Head of caudate nucleus (tissue), 42 donors: ENCODE measurements around the gene POLE.

Source experiments
- DNase-seq, 42 donors: peaks; one replicate each; pipeline versions ENCODE4 v3.0.0 to v3.0.0-alpha.2; 2020 to 2021; ENCODE audit warnings: mixed read lengths in 7 of 42
- intact Hi-C: fragments of 100-400 bp; cut with DNase I; formaldehyde crosslinking; loops from one replicate; pipeline ENCODE4 v1.15.0; 2022

Gene POLE

DNA sequence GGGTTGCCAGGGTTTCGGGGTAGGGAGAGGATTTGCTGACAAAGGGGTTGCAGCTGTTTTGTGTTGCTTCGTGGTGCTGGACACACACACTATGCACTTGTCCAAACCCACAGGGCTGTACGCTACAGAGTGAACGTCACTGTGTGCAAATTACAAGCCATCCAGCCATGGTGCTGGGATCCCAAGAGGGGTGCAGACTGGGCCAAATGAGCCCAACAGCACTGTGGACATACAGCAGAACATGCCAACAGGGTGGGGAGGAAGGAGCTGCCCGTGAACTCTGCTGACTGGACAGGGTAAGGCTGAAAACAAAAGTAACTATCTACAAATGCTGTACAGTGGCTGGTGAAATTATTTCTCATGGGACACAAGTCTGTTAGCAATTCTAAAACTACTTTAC lies 25.2 kb downstream of the POLE start:
- DNase-seq, result no peak
- intact Hi-C loops, result no loop called here

DNA sequence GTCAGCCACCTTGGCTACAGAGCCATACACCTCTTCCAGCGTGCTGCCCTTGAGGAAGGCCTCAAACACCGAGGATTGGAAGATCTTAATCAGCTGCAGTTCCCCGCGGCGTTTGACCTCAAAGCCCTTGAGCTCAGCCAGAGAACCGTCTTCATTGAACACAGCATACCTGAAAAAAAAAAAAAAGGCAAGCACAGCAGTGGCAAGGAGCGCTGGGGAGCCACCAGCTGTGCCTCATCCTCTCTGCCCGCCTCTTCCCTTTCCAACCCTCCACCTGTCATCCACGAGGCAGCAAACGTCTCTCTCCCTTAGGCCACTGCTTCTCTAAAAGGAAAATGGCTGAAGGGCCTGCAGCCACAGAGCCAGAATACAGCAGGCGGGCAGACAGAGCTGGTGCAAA lies 26.1 kb downstream of the POLE start:
- intact Hi-C loops, result no loop called here
- DNase-seq, result no peak

DNA sequence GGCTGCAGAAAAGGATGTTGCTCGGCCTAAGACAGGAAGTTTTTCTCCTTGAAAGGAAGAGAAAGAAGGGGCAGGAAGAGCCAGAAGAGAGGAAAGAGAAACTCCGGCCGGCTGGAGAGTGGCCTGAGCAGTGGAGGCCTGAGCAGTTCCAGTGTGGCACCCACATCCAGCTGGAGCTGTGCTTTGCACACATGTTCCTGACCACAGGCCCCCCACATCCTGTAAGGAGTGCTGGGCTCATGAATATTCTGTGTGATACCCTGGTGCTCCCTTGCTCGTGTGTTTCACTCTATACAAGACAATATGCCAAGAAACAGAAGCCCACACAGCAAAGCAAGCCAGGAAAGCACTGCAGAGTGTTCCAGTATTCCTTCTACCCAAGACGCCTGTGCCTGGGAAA lies 27.1 kb downstream of the POLE start:
- intact Hi-C loops, result no loop called here

GRCh38 chr12:132659146-132659545 lies 28.0 kb downstream of the POLE start:
- intact Hi-C loops, result no loop called here

More for the DNA sequence above, 27.1 kb downstream of the POLE start:
- DNase-seq, result no peak

GRCh38 chr12:132658149-132658894 lies 28.8 kb downstream of the POLE start:
- intact Hi-C loops, result no loop called here
- DNase-seq, result no peak

More at GRCh38 chr12:132659146-132659545, 28.0 kb downstream of the POLE start:
- DNase-seq, result no peak

- intact Hi-C loops, result no loop called here
- DNase-seq, result no peak
Measured at GRCh38 chr12:132657004-132657727, 30.0 kb downstream of the POLE start.

- intact Hi-C loops, result no loop called here
- no peak for DNase-seq
Measured at GRCh38 chr12:132653567-132654290, 33.4 kb downstream of the POLE start.

DNA sequence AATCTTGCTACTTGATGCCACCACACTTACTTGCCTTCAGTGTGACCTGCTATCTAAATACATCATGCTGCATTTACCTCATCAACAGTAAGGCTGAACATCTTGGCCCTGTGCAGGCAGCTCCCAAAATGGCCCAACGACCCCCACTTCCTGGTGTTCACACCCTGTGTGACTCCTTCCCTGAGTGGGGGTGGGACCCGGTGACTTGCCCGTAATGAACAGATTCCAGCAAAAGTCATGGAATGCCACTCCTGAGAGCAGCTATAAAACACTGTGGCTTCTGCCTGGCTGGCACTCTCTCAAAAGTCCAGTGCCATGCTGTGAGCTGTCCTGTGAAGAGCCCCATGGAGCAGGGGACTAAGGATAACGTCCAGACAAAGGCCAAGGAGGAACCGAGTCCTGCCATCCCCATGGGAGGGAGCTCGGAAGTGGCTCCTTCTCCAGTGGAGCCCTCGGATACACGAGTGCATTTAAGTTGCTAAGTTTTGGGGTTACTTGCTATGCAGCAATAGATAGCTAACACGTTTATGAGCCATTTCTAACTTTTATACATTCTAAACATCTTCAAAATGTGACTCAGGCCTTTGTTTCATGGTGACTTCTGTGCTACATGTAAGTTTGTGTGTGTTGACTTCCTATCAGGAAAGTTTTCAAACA lies 35.6 kb downstream of the POLE start:
- intact Hi-C loops, result no loop called here
- DNase-seq, result no peak

DNA sequence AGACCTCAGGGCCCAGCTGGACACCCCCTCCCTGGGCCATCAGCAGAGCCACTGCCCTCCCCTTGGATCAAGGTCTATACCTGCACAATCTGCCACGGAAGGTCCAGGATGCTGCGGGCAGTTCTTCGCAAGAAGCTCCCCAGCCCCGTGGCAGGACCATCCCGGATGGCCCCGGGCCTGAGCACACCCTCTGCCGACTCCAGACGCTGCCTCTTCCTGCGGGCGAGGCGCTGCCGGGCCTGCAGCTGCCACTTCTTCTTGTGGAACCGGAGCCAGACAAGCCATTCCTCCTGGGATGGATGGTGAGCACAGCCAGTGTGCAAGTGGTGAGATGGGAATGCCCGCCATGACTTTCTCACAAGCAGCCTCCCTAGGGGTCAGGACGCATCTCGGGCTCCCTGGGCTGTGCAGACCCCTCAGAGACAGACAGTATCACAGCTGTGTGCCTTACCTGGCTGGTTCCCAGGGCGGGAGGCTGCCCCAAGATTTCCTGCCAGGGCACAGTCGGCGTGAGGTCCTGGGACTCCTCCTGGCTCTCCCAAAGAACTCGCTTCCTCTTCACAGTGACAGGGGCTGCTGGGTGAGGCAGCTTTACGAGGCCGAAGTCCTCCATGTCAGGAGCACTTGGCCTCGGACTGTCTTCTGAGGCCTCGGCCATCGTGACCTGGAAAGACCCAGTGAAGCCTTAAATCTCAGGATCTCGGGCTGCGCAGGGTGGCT lies 37.8 kb downstream of the POLE start:
- intact Hi-C loops, result no loop called here
- DNase-seq, result no peak

GRCh38 chr12:132648616-132649225 lies 38.4 kb downstream of the POLE start:
- no peak for DNase-seq
- intact Hi-C loops, result no loop called here

- intact Hi-C loops, result no loop called here
Measured at GRCh38 chr12:132647858-132648257, 39.3 kb downstream of the POLE start.

GRCh38 chr12:132646850-132647249 lies 40.3 kb downstream of the POLE start:
- intact Hi-C loops, result no loop called here

More at GRCh38 chr12:132647858-132648257, 39.3 kb downstream of the POLE start:
- DNase-seq, result no peak

GRCh38 chr12:132642846-132643835 lies 44.0 kb downstream of the POLE start:
- intact Hi-C loops, result no loop called here
- no peak for DNase-seq

More at GRCh38 chr12:132646850-132647249, 40.3 kb downstream of the POLE start:
- no peak for DNase-seq

DNA sequence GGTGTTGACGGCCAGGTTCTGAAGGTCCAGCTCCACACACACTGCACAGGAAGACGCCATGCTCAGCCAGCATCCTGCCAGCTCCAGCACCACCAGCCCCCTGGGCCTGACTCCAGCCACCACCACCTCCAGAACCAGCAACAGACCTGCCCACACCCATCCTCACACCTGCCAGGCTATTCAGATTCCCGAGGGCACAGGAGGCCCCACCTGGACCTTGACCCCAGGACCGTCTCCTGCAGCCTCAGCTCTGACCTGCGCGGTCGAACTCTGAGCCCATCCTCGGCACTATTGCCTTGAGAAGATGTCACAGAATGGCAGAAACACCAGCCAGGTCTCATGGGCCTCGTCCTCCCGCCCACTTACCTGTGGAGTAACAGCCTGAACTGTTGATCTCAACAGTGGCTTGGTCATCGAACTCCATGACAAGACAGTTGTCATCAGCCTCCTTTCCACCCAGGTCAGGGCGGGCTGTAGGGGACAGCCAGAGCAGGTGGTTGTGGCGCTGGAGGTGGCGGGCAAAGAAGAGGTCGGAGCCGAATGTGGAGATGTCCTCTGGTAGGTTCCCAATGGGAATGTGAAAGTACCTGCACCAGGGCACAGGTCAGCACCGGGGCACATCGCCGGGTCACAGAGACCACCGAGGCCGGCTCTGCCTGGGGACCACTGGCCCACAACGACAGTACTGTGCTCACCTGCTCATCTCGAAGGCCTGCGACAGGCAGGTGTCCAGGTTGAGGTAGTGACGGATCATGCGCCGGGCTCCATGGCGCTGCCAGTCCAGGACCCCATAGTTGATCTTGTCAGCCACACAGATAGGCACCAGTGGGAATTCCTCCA lies 45.1 kb downstream of the POLE start:
- DNase-seq, result no peak
- intact Hi-C loops, result no loop called here

GRCh38 chr12:132640936-132641335 lies 46.2 kb downstream of the POLE start:
- DNase-seq, result no peak
- intact Hi-C loops, result no loop called here

DNA sequence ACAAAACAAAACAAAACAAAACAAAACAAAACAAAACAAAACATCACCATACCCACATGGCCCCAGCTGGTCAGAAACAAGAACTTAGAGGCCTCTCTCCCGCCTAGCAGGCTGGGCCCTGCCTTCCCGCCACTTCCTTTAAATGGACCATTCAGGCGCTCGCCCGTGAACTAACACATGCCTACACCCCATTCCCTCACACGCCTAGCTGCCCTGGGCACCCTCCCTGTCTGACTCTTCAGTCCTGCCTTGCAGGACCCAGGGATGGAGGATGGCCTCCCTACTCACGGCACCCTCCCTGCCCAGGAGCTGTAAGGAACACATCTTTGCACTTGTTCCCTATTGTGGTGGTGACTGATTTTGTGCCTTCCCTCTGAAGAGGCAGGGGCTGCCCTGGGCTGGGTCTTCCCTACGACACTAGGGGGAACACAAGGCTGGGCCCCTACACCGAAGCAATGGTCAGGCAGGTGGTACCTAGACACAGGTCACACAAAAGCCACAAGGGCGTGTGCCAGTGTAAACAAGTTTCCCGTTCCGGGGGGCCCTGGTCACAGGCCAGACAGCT lies 47.1 kb downstream of the POLE start:
- intact Hi-C loops, result no loop called here
- no peak for DNase-seq
